Stimulated activated CD8-positive, alpha-beta memory T cell treated with anti-CD3 and anti-CD28 coated beads, Interleukin-7, amount 100 ng/mL, for 1 hour (primary cell): ENCODE results near the gene SLC23A3.

Experiments
- DNase-seq, 2 donors: peaks; one replicate each; pipeline ENCODE4 v3.0.0-alpha.2; 2020; ENCODE audit warnings: low read depth in 2 of 2

SLC23A3 gene

DNA sequence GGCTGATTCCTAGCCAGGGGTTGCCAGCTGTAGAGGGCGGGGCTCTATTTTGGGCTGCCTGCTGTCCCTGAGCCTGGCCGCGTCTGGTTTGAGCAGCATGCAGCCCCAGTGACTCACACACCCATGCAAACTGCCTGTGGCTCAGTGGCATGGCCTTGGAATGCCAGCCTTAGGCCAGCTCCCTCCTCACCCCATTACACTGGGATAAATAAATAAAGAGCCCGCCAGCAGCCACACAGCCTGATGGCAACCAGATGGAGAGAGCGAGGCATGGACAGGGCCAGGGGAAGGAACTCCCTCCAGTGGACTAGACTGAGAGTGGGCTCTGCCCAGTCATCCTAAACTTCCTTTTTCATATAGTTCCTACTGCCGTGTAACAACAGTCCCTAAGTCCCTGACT lies 27.5 kb downstream of the SLC23A3 start:
- no peak for DNase-seq

DNA sequence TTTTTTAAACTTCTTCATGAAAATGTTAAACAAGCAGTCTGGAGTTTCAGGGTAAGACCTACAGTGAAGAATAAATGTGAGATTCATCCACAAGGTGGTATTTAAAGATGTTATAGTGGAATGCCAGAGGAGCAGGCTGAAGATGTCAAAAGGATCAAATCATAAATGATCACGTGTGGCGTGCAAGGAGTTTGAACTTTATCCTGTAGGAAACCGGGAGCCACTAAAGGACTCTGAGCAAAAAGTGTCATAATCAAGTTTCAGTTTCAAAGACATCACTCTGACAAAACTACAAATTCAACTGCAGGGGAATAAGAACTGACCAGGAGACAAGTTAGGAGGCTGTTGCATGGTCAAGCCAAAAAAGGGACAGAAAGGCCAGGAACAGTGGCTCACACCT lies 29.1 kb downstream of the SLC23A3 start:
- DNase-seq = no peak

DNA sequence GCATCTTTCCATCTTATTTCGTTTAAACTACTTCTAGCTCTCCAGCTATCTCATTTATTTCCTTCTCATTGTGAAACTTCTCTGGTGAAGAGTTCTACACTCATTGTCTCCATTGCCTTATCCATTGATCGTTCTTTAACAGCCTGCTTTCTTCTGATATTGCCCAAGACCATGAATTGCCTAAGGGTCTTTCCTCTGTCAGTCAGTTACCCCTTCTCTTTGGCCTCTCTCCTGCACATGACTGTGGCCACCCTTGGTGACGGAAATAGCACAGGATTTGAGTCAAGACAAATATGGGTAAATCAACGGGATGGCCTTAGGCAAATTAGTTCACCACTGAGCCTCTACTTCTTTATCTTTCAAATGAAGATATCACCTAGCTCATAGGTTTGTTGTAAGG lies 35.9 kb downstream of the SLC23A3 start:
- no peak for DNase-seq

DNA sequence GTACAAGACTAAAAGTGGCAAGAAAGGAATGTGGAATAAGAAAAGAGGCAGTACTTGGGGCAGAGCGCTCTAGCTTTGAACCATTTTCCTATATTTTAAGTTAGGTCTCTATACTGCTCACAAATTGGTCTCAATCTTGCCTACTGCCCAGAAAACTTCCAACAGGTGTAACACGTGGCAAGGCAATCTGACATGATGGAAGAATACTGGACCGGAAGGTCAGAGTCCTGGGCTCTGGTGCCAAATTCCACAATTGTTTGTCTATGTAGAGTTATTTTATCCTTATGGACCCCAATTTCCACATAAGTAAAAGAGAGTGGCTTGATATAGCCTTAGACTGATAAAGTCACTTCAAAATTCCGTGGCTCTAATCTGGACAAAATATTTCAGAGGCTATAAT lies 38.1 kb downstream of the SLC23A3 start:
- no peak for DNase-seq

DNA sequence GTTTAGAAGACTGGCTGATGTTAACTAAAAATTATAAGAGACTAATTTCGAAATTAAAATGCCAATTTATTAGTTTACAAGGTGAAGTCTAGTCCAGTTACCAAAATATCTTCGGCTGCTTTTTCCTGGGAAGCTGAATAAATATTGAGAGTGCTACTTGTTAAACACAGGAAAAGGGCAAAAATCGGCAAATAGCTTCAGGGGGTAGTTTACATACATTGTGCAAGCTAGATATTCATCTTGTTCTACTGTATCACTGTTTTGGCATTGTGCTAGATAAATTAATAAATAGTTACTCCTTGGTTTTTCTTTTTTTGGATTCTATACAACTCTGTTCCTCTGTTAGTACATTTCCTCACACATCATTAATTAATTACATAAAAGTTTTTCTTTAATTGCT lies 38.5 kb downstream of the SLC23A3 start:
- no peak for DNase-seq

DNA sequence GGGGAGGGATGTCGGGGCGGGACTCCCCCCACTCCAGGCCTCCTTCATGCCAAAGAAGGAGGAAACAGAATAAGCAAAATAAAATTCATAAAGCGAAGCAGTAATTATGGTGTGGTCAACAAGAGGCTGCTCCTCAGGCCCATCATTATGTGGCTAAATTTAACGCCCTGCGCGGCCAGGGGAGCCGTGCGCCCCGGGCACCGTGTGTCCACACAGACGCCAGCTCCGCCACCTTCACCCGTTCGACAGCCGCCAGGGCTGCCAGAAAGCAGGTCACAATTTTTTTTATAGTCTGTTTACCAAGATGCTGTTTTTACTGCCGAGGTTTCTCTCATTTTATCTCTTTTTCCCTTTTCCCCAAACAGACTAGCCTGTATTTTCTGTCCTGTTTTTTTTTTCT lies 40.2 kb downstream of the SLC23A3 start:
- no peak for DNase-seq

DNA sequence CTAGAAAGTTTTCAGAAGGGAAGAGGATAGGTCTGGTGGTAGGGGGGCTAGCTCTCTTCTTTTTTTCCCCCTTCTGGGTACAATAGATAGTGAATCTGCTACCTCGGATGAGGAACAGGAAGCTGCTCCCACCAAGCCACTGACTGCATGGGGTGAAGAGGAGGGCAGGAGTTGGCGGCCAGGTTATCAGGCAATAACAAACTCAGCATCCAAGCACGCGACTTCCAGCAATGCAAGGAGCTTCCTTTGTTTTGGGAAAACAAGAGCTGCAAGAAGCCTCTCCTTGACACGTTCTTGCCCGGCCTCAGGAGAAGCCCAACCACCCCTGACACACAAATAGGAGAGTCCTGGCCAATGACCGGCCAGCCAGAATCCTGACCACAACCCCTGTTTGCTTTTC lies 41.4 kb downstream of the SLC23A3 start:
- DNase-seq = no peak

DNA sequence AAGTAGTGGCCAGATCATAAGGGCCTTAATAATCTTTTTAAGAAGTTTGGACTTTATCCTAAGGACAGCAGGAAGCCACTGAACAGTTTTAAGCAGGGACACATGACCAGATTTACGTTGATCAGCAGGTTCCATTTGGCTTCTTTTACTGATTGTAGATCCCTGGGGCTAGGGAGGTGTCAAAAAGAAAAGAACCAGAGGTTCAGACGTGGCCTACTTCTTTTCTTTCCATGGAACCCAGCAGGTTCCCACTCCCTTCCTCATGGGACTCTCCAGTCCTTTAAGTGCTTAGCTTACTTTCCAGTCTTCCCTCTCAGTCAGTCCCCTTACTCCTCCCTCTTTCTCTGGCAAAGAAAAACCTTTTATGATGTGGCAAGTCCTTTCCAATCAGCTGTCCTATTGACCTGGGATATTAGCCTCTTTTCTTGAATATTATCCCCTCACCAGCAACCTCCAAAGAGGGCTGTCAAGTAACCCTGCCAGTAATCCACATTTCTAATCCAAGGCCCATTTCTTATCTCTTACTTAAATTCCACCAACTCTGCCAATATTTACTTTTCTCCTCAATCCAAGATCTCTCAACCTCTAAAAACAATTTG lies 42.7 kb downstream of the SLC23A3 start:
- DNase-seq = no peak

DNA sequence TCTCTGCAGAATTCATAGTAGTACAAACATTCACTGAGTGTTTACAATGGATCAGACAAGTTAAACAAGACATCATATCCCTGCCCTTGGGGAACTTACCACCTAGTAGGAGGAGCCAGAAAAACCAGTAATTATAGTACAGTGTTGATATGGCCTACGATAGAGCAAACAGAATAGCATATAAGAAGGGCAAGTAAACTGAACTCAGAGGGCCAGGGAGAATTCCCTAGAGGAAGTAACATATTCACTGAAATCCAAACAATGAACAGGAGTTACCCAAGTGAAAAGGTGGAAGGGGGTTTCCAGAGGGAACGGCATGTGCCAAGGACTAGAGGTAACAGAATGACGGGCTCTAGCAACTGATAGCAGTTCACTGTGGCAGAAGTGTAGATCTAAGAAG lies 43.3 kb downstream of the SLC23A3 start:
- no peak for DNase-seq

DNA sequence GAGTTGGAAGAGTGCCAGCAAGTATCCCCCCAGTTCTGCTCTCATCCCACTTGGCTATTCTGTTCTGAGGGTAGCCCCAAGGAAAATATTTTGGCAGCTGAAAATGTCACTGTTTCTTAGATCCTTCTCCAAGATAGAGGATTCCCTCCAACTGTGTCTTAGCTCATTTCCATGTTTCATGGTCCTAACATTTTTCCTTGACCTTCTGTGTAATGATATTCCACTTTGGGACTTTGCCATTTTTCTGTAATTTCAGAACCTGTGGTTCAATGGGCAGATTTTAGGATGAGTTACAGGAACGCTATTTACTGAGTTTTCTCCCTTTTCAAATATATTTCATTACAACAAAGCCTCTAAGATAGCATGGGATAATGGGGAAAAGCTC lies 44.0 kb downstream of the SLC23A3 start:
- DNase-seq = no peak

DNA sequence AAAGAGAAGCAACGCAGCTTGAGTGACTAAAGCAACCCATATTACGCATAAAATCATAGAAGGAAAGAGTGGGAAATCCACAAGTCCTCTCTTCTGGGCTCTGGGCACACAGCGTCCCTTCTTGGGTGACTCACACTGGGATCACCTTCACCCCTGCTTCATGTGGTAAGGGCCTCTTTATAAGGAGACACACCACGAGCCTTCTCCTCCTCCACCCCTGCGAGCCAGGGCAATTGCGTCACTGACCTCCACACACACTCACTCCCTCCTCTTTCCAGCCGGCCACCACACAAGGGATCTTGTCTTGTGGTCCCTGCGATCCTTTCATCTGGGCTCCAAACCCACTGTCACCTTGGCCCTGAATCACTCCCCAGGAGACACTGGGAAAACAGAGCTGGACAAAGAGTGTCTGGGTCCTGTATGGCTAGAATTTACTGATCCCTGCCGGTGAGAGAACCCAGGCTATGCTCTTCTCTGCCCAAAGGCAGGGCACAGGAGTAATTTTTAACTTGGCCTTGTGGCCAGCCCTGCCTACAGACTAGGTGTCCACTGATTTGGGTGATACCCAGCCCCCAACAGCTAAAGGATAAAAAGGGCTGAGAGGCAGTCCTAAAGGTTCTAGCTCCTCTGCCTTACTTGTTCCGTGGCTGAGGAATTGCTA lies 44.5 kb downstream of the SLC23A3 start:
- DNase-seq = no peak

DNA sequence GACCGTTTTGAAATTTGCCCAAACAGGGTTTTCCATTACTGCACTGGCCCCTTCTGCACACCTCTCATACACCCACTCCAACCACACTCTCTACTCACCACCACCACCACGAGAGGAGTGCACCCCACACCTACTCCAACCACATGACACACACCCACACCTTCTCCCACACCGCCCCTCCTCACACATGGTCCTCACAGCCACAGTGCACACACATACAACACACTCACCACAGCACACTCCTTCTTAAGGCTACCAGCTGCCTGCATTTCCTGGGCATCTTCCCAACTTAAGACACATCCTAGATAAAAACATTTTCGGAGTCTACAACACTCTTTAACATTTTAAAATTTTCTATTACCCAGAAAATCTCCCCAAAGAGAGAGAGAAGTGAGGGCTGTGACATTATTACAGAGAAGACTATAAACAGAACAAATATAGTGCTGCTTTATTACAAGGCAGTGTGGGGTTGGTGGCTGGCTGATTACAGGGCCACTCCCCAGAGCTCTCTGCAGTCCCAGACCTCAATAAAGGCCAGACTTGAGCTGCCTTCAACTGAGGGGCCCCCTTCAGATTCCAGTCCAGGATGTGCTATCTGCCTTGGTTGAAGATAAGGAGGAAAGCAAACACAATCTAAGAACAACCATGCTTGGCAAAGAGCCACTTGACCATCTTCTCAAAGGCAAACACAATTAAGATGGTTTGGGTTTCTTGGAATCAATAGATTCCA lies 45.3 kb downstream of the SLC23A3 start:
- DNase-seq = no peak

DNA sequence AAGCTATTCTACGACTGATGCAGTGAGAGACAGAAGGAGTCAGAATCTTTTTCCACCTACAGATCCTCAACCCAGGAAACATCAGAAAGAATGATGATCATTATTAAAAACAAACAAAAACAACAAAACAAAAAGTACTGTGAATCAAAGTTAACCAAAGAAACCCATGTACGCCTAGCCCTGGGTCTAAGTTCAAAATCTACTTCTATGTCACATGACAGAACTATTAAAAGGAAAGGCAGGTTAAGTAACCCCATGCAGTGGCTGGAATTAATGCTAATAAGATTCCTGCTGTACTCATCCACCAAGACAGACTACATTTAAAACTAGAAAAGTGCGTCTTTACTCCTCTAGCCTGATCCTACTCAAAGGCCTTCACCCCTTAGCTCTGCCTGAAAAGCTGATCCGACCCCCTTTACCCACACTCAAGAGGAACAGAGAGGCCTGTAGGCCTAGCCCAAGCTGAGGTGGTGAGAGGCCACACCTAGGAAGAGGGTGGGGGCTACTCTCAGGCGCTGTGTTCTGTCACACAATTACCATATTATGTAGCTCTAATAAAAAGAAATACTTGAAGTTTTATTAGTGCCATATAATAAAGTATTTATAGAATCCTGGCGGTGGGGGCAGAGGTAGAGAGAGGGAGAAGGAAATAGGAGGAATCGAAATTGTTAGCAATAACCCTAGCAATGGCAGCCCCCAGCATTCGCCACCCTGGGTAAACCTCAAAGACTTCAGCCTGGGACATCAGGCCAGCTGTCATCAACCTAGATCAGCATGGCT lies 46.3 kb downstream of the SLC23A3 start:
- no peak for DNase-seq

DNA sequence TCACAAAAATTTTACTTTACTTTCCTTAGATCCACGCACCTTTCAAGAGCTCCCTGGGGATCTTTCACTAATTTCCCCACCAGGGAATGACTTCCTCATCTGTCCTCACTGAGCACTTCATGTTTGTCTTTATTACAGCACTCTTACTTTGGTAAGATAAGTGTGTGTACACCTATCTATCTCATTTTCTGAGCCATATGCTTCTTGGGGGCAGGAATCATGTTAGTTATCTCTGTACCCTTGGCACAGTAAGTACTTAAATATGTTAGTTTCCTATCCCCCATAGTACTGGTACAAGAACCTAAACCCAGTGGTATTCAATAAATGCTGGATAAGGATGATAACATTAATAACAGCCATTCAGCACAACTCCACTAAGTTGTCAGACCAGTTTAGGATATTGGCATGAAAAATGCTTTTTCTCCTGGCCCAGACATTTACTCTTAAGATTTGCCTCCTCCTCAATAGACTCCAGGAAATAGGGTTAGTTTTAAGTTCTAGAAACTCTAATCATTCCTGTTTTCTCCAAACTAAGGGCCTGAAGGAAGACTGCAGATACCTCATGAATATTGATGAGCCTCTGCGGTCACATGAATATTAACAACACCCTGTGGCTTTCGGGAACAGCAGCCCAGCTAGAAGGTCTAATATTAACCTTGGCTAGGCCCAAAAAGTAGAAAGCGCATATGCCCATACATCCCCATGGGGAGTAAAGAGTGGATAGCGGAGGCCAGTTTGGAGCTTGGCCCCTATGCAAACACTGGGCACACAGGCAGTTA lies 47.4 kb downstream of the SLC23A3 start:
- no peak for DNase-seq

DNA sequence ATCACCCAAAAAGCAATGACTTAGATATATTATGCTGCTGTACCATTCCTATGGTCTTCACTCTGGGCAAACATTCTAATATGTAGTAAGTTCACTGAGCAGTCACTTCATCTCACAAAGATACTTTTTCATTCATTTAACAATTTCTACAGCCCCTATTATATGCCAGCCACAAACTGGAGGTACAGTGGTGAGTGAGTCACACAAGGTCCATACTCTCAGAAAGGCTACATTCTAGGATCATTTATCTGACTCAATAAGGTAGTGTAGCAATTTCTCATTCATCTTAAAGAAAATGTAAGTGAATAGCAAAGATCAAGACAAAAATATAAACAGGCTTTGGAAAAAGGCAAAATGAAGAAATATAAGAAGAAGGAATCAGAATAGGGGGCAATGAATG lies 49.7 kb downstream of the SLC23A3 start:
- DNase-seq = no peak

DNA sequence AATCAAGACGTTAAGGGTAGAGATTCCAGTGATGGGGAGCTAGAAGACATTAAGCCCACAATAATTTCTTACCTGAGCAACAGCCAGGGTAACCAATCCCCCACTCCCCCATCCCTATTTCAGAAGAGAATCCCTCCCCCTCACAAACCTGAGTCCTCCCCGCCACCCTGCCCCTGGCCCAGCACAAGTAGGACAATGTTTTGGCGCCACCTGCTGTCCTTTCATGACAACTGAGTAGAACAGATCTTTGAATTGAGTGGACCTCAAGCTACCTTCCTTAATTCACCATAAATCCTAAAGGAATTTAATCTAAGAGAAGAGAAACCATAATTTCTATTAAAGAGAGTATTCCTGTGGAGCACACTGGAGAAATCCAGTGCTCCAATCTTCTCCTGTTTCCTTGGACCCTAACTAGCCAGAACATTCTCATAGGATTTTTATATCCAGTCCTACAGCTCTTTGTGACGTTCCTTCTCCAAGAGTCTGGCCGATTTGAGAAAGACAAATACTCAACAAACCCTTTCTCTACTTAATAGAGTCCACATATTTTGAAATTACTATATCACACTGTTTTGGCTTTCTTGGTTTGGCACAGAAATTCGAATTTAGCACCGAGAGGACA lies 50.3 kb downstream of the SLC23A3 start:
- peak in 1 of 2 donors; percentile 34 for DNase-seq

DNA sequence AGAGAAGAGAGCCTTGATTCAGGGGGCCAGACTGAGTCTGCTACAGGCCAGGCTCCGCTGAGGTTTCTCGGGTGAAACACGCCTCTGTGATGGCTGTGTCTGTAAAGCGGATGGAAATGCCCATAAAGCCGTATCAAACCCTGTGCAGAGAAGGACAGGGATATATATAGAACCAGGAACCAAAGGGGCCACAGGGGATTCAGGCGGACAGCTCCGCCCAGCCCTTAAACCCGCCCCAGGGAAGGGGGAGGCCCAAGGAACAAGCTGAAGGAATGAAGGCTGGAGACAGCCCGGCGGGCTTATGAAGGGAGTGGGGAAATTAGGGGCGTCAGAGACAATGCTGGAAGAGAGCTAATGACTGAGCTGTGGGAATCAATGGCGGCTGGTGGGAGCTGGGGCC lies 51.3 kb downstream of the SLC23A3 start:
- no peak for DNase-seq

DNA sequence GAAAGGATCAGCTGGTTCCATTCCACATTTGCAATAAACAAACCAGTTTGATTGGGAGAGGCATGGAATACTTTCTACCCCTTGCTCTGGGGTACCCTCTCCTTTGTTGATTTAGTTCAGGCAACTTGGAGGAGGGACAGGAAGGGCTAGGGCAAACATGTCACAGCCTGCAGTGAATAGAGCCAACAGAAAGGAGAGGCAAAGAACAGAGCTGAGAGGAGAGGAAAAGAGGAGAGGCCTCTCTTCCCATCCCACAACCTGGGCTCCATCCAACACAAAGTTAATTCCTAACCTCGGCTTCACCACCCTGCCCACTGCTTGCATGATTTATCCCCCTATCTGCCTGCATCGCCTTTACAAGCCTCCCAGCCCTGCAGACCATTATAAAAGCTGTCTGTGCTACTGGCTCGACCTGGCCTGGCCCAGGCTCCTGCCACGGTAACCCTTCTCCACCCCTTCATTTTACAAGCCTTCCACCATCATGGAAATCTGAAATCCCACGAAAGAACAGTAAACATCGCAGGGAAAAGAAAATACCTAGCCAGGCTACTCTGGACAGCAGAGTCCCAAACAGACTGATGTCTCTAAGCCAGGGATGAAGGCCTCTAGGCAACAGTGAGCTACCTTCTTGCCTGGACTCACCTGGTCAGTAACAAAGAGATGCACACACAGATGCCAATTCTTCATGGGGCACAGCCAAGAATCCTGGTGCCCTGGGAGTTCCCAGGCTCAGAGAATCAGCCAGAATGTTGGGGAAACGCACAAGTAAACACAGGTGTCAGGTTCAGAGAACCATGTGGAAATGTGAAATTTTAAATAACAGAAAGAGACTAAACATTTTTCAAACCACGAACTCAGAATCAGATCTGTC lies 52.8 kb downstream of the SLC23A3 start:
- no peak for DNase-seq

DNA sequence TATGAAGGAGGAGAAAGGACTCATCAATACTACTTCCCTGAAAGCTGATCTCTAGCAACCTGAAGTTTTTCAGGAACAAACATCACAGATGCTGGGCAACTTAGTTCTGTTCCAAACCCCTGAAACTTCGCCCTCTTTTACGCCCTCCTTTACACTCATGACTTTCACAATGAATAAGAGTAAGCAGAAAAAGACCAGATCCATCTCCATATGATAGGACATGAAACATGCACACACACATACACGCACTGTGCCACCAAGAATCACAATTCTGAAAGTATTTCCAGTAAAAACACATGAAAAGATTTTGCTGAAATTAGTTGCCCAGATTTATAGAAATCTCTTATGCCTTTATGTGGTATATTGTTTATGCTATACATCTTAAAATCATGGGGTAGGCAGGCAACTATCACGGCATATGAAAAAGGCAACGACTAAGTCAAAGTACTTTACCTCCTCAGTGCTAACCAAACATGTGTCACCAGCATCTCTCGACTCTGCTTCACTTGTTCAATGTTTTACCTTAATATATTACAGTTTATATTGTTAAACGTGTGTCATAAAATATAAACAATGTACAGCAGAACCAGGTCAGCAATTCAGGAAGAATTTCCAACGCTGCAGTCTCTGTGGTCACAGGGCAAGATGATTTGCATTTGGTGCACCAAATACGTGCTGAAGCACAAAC lies 57.0 kb downstream of the SLC23A3 start:
- DNase-seq = no peak

DNA sequence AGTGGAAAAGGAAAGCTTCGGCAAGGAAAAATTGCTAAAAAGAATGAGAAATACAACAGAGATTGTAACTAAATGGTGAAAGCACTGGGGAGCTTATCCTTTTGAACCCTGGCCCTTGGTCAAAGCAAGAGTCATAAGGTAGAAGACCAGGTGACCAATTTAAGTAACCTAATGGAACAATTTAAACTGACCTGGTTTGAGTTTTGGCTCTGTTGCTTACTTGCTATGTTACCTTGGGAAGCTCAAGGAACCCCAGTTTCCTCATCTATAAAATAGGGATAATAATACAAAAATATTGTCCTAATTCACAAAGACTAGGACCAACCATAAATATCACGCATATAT lies 57.8 kb downstream of the SLC23A3 start:
- no peak for DNase-seq
